Measurements from ENCODE around the gene STAT3.

The STAT3 gene

DNA sequence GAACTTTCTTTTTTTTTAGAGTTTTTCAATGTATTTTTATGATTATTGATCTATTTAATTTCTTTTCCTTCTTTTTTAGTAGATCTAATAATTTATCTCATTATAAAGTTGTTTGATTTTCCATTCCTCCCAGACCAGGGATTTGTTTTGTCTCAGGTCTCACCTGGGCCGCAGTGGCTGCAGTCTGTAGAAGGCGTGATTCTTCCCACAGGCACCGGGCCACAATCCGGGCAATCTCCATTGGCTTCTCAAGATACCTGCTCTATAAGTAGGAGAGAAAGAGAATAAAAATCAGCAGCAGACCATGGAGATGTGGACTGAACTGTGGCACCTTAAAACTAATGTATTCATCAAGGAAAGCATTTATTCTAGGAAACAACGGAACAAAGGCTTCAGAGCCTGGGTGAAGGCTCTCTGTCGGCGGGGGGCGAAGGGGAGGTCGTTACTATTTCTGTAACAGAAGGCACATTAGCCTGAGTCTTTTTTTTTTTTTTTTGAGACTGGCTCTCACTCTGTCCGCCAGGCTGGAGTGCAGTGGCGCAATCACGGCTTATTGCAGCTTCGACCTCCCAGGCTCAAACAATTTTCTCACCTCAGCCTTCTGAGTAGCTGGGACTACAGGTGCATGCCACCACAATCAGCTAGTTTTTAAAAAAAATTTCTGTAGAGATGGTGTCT lies 42.7 kb downstream of the STAT3 start:
- no peak for DNase-seq (ENCODE audit: low read depth)
- TF ChIP-seq, protein P1, sequence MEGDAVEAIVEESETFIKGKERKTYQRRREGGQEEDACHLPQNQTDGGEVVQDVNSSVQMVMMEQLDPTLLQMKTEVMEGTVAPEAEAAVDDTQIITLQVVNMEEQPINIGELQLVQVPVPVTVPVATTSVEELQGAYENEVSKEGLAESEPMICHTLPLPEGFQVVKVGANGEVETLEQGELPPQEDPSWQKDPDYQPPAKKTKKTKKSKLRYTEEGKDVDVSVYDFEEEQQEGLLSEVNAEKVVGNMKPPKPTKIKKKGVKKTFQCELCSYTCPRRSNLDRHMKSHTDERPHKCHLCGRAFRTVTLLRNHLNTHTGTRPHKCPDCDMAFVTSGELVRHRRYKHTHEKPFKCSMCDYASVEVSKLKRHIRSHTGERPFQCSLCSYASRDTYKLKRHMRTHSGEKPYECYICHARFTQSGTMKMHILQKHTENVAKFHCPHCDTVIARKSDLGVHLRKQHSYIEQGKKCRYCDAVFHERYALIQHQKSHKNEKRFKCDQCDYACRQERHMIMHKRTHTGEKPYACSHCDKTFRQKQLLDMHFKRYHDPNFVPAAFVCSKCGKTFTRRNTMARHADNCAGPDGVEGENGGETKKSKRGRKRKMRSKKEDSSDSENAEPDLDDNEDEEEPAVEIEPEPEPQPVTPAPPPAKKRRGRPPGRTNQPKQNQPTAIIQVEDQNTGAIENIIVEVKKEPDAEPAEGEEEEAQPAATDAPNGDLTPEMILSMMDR (conservative IDR thresholded peaks at IDR 0.05; ENCODE audit: control insufficient read depth, insufficient read depth, low read depth, low read length), result no peak

DNA sequence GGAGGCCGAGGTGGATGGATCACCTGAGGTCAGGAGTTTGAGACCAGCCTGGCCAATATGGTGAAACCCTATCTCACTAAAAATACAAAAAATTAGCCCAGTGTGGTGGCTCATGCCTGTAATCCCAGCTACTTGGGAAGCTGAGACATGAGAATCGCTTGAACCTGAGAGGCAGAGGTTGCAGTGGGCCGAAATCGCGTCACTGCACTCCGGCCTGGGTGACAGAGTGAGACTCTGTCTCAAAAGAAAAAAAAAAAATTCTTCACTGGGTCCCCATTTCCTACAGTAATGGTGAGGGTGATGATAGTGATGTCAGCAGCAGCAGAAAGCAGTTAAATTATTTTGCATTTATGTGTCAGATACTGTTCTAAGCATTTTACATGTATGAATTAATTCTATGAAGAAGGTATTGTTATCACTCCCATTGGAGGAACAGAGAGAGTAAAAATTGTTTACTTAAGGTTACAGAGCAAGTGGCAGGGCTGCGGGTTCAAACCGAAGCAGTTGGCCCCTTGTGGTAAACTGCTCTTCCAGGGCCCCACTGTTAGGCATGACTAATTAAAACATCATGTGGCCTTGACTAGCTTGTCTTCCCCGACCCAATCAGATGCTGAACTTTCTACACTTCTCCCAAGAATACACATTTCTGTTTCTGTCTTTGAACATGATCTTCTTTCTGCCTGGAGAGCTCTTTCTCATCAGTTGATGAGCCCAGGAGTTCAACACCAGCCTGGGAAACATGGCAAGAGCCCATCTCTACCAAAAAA lies 45.8 kb downstream of the STAT3 start:
- H3K4me3 ChIP-seq (ENCODE audit: control insufficient read depth, low read depth, low read length), result no peak overlapping the region
- TF ChIP-seq, protein P1 (conservative IDR thresholded peaks at IDR 0.05; ENCODE audit: control insufficient read depth, insufficient read depth, low read depth, low read length), result no peak
- DNase-seq (ENCODE audit: low read depth), result peak; percentile 58

More for the DNA sequence above, 42.7 kb downstream of the STAT3 start:
- no peak overlapping the region for H3K4me3 ChIP-seq (ENCODE audit: control insufficient read depth, low read depth, low read length)

DNA sequence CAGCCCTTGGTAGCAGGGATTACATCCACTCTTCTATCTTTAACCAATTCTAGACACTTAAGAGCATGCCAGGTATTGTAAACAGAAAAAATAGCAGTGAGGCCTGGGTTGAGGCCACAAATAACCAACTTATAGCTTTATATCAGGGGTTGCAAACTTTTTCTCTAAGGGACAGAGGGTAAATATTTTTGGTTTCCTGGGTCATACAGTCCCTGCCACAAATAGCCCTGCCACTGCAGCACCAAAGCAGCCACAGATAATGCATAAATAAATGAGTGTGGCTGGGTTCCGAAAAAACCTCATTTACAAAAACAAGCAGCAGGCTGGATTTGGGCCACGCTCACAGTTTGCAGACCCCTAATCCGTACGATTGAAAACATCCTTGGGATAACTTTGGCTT lies 46.7 kb downstream of the STAT3 start:
- no peak overlapping the region for H3K4me3 ChIP-seq (ENCODE audit: control insufficient read depth, low read depth, low read length)
- TF ChIP-seq, protein P1 (conservative IDR thresholded peaks at IDR 0.05; ENCODE audit: control insufficient read depth, insufficient read depth, low read depth, low read length), result no peak
- DNase-seq (ENCODE audit: low read depth), result no peak

DNA sequence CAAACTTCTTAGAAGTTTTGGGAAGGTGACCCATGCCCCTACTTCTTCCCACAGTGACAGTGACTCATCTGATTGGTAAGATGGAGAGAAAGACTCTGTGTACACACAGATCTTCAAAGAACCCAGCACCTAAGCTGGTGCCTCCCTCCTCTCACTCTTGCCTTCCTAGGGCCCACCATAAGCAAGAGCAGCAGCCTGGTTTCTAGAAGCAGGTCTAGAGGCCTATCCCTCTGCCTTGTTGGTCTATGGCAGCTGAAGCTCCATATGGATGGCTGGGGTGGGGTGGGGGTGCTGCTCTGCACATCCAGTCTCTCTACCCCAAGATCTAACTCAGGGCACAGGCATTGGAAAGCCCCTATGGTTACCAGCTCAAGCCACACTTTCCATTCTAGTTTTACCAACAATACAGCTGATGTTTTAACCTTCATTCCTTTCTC lies 47.5 kb downstream of the STAT3 start:
- no peak overlapping the region for H3K4me3 ChIP-seq (ENCODE audit: control insufficient read depth, low read depth, low read length)
- TF ChIP-seq, protein P1 (conservative IDR thresholded peaks at IDR 0.05; ENCODE audit: control insufficient read depth, insufficient read depth, low read depth, low read length), result no peak
- peak; percentile 34 for DNase-seq (ENCODE audit: low read depth)

DNA sequence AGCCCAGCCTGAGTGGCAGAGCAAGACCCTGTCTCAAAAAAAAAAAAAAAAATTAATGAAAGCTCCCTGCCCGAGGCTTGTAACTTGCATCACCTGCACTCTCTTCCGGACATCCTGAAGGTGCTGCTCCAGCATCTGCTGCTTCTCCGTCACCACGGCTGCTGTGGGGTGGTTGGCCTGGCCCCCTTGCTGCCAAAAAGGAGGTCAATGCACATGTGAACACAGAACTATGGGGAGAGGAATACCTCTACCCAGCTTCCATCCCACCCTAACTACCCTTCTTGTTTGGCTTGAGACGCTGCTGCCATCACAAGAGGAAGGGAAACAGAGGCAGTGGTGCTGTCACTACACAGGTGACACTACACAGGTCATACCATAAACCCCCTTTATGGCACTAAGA lies 49.0 kb downstream of the STAT3 start:
- H3K4me3 ChIP-seq (ENCODE audit: control insufficient read depth, low read depth, low read length), result no peak overlapping the region
- TF ChIP-seq, protein P1 (conservative IDR thresholded peaks at IDR 0.05; ENCODE audit: control insufficient read depth, insufficient read depth, low read depth, low read length), result no peak

DNA sequence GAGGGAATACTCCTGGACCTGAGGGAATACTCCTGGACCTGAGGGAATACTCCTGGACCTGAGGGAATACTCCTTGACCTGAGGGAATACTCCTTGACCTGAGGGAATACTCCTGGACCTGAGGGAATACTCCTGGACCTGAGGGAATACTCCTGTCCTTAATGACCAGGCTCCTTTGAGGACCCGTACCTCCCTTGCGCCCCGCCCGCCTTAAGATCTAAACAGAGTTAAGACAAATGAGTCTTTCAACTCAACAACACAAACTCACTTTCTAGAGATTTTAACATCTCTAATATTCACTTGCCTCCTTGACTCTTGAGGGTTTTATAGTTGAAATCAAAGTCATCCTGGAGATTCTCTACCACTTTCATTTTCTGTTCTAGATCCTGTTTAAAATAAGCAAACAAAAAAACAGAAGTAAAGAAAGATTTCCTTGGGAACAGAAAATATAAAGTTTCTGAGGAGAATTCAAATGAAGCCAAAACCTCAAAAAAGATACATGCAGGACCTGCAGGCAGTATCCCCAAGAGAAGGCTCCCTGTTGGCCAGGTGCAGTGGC lies 49.7 kb downstream of the STAT3 start:
- DNase-seq (ENCODE audit: low read depth), result no peak
- no peak overlapping the region for H3K4me3 ChIP-seq (ENCODE audit: control insufficient read depth, low read depth, low read length)
- TF ChIP-seq, protein P1 (conservative IDR thresholded peaks at IDR 0.05; ENCODE audit: control insufficient read depth, insufficient read depth, low read depth, low read length), result no peak

More for the DNA sequence above, 49.0 kb downstream of the STAT3 start:
- DNase-seq (ENCODE audit: low read depth), result no peak

All from fibroblast of mammary gland (primary cell).